DND-41 (cell line): ENCODE measurements around the gene SDHB.

Source experiments
- CTCF ChIP-seq: IDR thresholded peaks from 2 replicates; pipeline ENCODE4 v1.5.1; 2012; ENCODE audit warnings: borderline replicate concordance, low read length, moderate library complexity, mild to moderate bottlenecking; ENCODE audit not compliant: poor library complexity, severe bottlenecking; ENCODE audit errors: extremely low read depth
- EZH2 ChIP-seq: IDR thresholded peaks from 3 replicates; pipeline ENCODE4 v1.6.1; 2012; ENCODE audit warnings: borderline replicate concordance, low read depth, mild to moderate bottlenecking, moderate library complexity, low read length, inconsistent platforms; ENCODE audit not compliant: severe bottlenecking

- TF ChIP-seq CTCF, result no peak
- TF ChIP-seq EZH2, result no peak
Measured at GRCh38 chr1:17017435-17017834, 36.4 kb downstream of the SDHB start.
